IPS-15b (cell line): ENCODE results near the gene GALNT9.

Experiments used
- H3K27me3 ChIP-seq: one replicate; pipeline ENCODE4 v1.6.1; 2013; ENCODE audit warnings: low read length; ENCODE audit not compliant: control insufficient read depth, insufficient read depth
- H3K36me3 ChIP-seq: one replicate; pipeline ENCODE4 v1.6.1; 2013; ENCODE audit warnings: low read length; ENCODE audit not compliant: control insufficient read depth, insufficient read depth
- H3K4me1 ChIP-seq: one replicate; pipeline ENCODE4 v1.6.1; 2013; ENCODE audit warnings: mild to moderate bottlenecking, low read length; ENCODE audit not compliant: control insufficient read depth, insufficient read depth
- H3K4me3 ChIP-seq: one replicate; pipeline ENCODE4 v1.5.1; 2013; ENCODE audit warnings: low read depth, low read length
- H3K9ac ChIP-seq: one replicate; pipeline ENCODE4 v1.6.1; 2013; ENCODE audit warnings: low read depth, mild to moderate bottlenecking, low read length
- H3K9me3 ChIP-seq: one replicate; pipeline ENCODE4 v1.6.1; 2013; ENCODE audit warnings: mild to moderate bottlenecking, low read length; ENCODE audit not compliant: control insufficient read depth, insufficient read depth

The GALNT9 gene

GRCh38 chr12:132171293-132171967 is 158.0 kb downstream of the GALNT9 start:
- H3K9ac ChIP-seq = no peak overlapping the region
- no peaks in the 10 kb centered on the region for H3K36me3 ChIP-seq
- peaks cover 2% of the 10 kb centered on the region for H3K4me1 ChIP-seq
- H3K4me3 ChIP-seq = no peak overlapping the region
- peaks cover 5% of the 10 kb centered on the region for H3K27me3 ChIP-seq
- H3K9me3 ChIP-seq = no peaks in the 10 kb centered on the region

- Histone ChIP-seq H3K4me3 (no peak overlapping the region), H3K9ac (no peak overlapping the region), H3K4me1 (peaks cover 2% of the 10 kb centered on the region), H3K9me3 (no peaks in the 10 kb centered on the region), H3K27me3 (peaks cover 5% of the 10 kb centered on the region), H3K36me3 (no peaks in the 10 kb centered on the region)
Measured at GRCh38 chr12:132170637-132171292, 158.6 kb downstream of the GALNT9 start.

- Histone ChIP-seq H3K27me3 (peaks cover 5% of the 10 kb centered on the region), H3K36me3 (no peaks in the 10 kb centered on the region), H3K9me3 (no peaks in the 10 kb centered on the region), H3K4me3 (no peak overlapping the region), H3K4me1 (peaks cover 2% of the 10 kb centered on the region), H3K9ac (no peak overlapping the region)
Measured at GRCh38 chr12:132170094-132170636, 159.2 kb downstream of the GALNT9 start.

GRCh38 chr12:132169376-132169775 is 160.0 kb downstream of the GALNT9 start:
- H3K9ac ChIP-seq = no peak overlapping the region

GRCh38 chr12:132168311-132169031 is 160.9 kb downstream of the GALNT9 start:
- Histone ChIP-seq H3K4me3 (no peak overlapping the region), H3K9ac (no peak overlapping the region), H3K36me3 (no peaks in the 10 kb centered on the region), H3K27me3 (no peaks in the 10 kb centered on the region), H3K4me1 (no peaks in the 10 kb centered on the region), H3K9me3 (no peaks in the 10 kb centered on the region)

More at GRCh38 chr12:132169376-132169775, 160.0 kb downstream of the GALNT9 start:
- Histone ChIP-seq H3K9me3 (no peaks in the 10 kb centered on the region), H3K4me3 (no peak overlapping the region), H3K36me3 (no peaks in the 10 kb centered on the region), H3K4me1 (no peaks in the 10 kb centered on the region), H3K27me3 (no peaks in the 10 kb centered on the region)

- Histone ChIP-seq H3K9ac (no peak overlapping the region), H3K4me3 (no peak overlapping the region), H3K36me3 (no peaks in the 10 kb centered on the region), H3K4me1 (no peaks in the 10 kb centered on the region), H3K27me3 (no peaks in the 10 kb centered on the region), H3K9me3 (no peaks in the 10 kb centered on the region)
Measured at GRCh38 chr12:132167611-132168310, 161.6 kb downstream of the GALNT9 start.

- no peak overlapping the region for H3K4me3 ChIP-seq
Measured at GRCh38 chr12:132166801-132167591, 162.4 kb downstream of the GALNT9 start.

GRCh38 chr12:132166093-132166492 is 163.3 kb downstream of the GALNT9 start:
- no peak overlapping the region for H3K4me3 ChIP-seq
- no peaks in the 10 kb centered on the region for H3K9me3 ChIP-seq
- no peak overlapping the region for H3K9ac ChIP-seq
- H3K27me3 ChIP-seq = no peaks in the 10 kb centered on the region
- H3K4me1 ChIP-seq = no peaks in the 10 kb centered on the region
- no peaks in the 10 kb centered on the region for H3K36me3 ChIP-seq

More at GRCh38 chr12:132166801-132167591, 162.4 kb downstream of the GALNT9 start:
- Histone ChIP-seq H3K9ac (no peak overlapping the region), H3K27me3 (no peaks in the 10 kb centered on the region), H3K36me3 (no peaks in the 10 kb centered on the region), H3K9me3 (no peaks in the 10 kb centered on the region), H3K4me1 (no peaks in the 10 kb centered on the region)

GRCh38 chr12:132165584-132165983 is 163.8 kb downstream of the GALNT9 start:
- H3K9me3 ChIP-seq = no peaks in the 10 kb centered on the region
- H3K4me3 ChIP-seq = no peak overlapping the region
- H3K4me1 ChIP-seq = no peaks in the 10 kb centered on the region
- H3K9ac ChIP-seq = no peak overlapping the region
- H3K27me3 ChIP-seq = no peaks in the 10 kb centered on the region
- H3K36me3 ChIP-seq = no peaks in the 10 kb centered on the region

GRCh38 chr12:132164426-132164825 is 165.0 kb downstream of the GALNT9 start:
- Histone ChIP-seq H3K4me3 (no peak overlapping the region), H3K9ac (no peak overlapping the region), H3K27me3 (no peaks in the 10 kb centered on the region), H3K4me1 (no peaks in the 10 kb centered on the region), H3K36me3 (no peaks in the 10 kb centered on the region), H3K9me3 (no peaks in the 10 kb centered on the region)

GRCh38 chr12:132163911-132164288 is 165.5 kb downstream of the GALNT9 start:
- Histone ChIP-seq H3K9ac (no peak overlapping the region), H3K4me3 (no peak overlapping the region), H3K4me1 (no peaks in the 10 kb centered on the region), H3K27me3 (no peaks in the 10 kb centered on the region), H3K9me3 (no peaks in the 10 kb centered on the region), H3K36me3 (no peaks in the 10 kb centered on the region)
